NOMO-1 treated with dmso at 0.1 percent for 144 hours (cell line): Measurements from ENCODE around the gene RBL2.
"Not testable (repeated sequence)": the region's sequence is repeated elsewhere in the genome, so short reads cannot be mapped to it uniquely, and the experiment has no call there.

ENCODE experiments used
- DNase-seq: peaks from one replicate; lab custom pipeline; 2025; ENCODE audit not compliant: unreplicated experiment; lab: John Stamatoyannopoulos, UW

Gene RBL2

GRCh38 chr16:53434377-53435065 is at the start of gene RBL2:
RBL2 (plus strand) TSS chr16:53434471; CDS start chr16:53434557, 86 bp downstream.
- DNase-seq = peak; percentile 70

GRCh38 chr16:53384610-53385009 is 49.7 kb upstream of the RBL2 start:
- DNase-seq = not testable (repeated sequence)

- no peak for DNase-seq
These were observed 29.3 kb upstream of the RBL2 start for GRCh38 chr16:53404959-53405358.

- DNase-seq = no peak
These were observed 21.7 kb upstream of the RBL2 start for GRCh38 chr16:53412549-53412948.

- DNase-seq = no peak
These were observed 20.4 kb upstream of the RBL2 start for GRCh38 chr16:53413864-53414263.

- DNase-seq = no peak
These were observed 19.9 kb upstream of the RBL2 start for GRCh38 chr16:53414381-53414780.

- DNase-seq = peak; percentile 15
These were observed 18.8 kb upstream of the RBL2 start for GRCh38 chr16:53415504-53415903.

- DNase-seq = peak; percentile 12
These were observed 17.3 kb upstream of the RBL2 start for GRCh38 chr16:53417011-53417410.

GRCh38 chr16:53417976-53418375 is 16.3 kb upstream of the RBL2 start:
- DNase-seq = no peak

GRCh38 chr16:53419383-53419709 is 14.9 kb upstream of the RBL2 start:
- DNase-seq = not testable (repeated sequence)

- no peak for DNase-seq
These were observed 13.0 kb upstream of the RBL2 start for GRCh38 chr16:53421248-53421647.

- DNase-seq = not testable (repeated sequence)
These were observed 10.3 kb upstream of the RBL2 start for GRCh38 chr16:53423968-53424367.

- DNase-seq = no peak
These were observed 5.6 kb upstream of the RBL2 start for GRCh38 chr16:53428681-53429080.

- no peak for DNase-seq
These were observed 4.9 kb upstream of the RBL2 start for GRCh38 chr16:53429221-53429943.

GRCh38 chr16:53430363-53430762 is 3.9 kb upstream of the RBL2 start:
- no peak for DNase-seq

- DNase-seq = no peak
These were observed 762 bp upstream of the RBL2 start for GRCh38 chr16:53433509-53433908.

GRCh38 chr16:53433930-53434376 is 318 bp upstream of the RBL2 start:
- no peak for DNase-seq

GRCh38 chr16:53435066-53435688 is 906 bp downstream of the RBL2 start:
- DNase-seq = peak; percentile 91

- no peak for DNase-seq
These were observed 5.9 kb downstream of the RBL2 start for GRCh38 chr16:53440125-53440524.

GRCh38 chr16:53445534-53445933 is 11.3 kb downstream of the RBL2 start:
- no peak for DNase-seq

GRCh38 chr16:53446090-53446489 is 11.8 kb downstream of the RBL2 start:
- no peak for DNase-seq
